GM12891 (cell line): ENCODE measurements around the gene TMEM231.
"Not testable (repeated sequence)": the region's sequence is repeated elsewhere in the genome, so short reads cannot be mapped to it uniquely, and the experiment has no call there.

Experiments used
- PAX5 ChIP-seq: IDR thresholded peaks from 2 replicates; pipeline ENCODE4 v1.6.1; 2011; ENCODE audit warnings: low read length, moderate library complexity, mild to moderate bottlenecking; ENCODE audit not compliant: insufficient read depth, severe bottlenecking
- POLR2A ChIP-seq: IDR thresholded peaks from 2 replicates; pipeline ENCODE4 v1.6.1; 2011; ENCODE audit warnings: low read depth, low read length, control low read depth
- POLR2AphosphoS5 ChIP-seq: IDR thresholded peaks from 2 replicates; pipeline ENCODE4 v1.6.1; 2011; ENCODE audit warnings: low read depth, low read length, control low read depth
- TAF1 ChIP-seq: IDR thresholded peaks from 2 replicates; pipeline ENCODE4 v1.6.1; 2011; ENCODE audit warnings: low read depth, low read length, control low read depth

- not testable (repeated sequence) for TF ChIP-seq POLR2AphosphoS5, TAF1, POLR2A, PAX5
Observed at GRCh38 chr16:75538882-75539565, 17.0 kb downstream of the TMEM231 start.
